ENCODE results near the gene FCMR.

Gene FCMR, protein sequence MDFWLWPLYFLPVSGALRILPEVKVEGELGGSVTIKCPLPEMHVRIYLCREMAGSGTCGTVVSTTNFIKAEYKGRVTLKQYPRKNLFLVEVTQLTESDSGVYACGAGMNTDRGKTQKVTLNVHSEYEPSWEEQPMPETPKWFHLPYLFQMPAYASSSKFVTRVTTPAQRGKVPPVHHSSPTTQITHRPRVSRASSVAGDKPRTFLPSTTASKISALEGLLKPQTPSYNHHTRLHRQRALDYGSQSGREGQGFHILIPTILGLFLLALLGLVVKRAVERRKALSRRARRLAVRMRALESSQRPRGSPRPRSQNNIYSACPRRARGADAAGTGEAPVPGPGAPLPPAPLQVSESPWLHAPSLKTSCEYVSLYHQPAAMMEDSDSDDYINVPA

DNA sequence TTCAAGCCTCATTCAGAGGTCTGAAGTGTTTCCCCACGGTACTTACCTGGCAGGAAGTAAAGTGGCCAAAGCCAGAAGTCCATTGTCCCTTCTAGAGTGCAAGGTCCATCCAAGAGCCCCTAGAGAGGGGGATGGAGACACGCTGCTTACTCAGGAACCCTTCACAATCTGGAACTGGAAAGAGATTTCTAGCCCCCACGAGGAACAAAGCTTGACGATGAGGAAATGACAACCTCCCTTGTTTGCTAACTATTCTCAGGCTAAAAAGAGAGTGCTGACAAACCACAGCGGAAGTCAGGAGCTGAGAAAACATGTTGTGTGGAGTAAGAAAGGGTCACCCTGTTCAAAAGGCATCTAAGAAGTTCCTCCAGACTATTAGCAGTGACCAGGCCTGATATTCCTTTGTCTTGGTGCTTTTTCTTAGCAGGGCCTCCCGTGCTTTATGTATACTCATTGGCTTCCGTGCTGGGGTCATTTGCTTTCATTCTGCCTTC lies at the start of gene FCMR:
Gene FCMR (minus strand): TSS at position 170 of the 494 bp plus-strand sequence. CDS start 87 bp downstream, at position 83.
- DNase-seq (ENCODE audit: low spot score) = no peak

DNA sequence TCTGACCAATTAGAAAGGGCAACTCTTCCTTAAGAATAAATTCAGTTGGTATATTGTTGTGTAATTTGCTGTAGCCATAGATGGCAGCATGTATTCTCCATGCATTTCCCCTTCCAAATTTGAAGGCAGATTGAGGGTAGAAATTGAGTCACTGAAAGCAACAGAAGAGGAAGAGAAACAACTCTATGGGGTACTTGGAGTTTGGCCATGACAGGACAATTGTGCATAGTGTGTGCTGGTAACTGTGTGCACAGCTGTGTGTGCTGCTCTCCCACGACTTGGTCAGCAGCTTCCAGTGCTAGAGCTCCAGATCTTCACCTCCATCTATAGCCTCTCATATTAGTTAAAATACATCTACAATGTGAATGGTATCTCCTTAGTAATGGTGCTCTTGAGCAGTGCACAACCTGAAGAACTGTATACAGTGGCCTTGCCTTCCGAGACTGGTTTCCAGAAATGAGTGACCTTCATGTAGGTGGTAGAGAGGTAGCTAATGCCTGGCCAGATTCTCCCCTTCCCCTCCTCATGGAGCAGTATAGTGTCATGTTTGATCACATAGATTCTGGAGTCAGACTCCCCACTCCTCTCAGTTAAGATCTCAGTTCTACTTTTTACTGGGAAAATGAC lies 49.4 kb upstream of the FCMR start:
- no peak for DNase-seq (ENCODE audit: low spot score)

DNA sequence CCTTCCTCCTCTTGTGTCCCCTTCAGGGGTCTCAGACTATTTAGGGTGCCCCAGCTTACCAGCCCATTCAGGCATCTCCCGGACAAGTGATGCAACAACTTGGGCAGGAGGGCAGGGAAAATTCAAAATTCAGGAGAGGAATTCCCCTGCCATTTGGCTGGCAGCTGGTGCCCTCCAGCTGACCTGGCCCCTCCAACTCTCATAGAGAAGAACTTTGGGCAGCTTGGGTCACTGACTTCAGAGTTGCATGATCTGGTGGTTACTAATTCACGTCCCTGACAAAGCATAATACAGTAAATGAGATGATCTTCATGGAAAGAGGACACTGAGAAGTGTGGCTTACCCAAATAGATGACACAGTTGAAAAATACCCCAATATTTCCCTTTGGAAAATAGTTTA lies 48.7 kb upstream of the FCMR start, which contains the start of gene FCAMR:
Gene FCAMR (minus strand): TSS at position 15 of the 400 bp plus-strand sequence. CDS start 335 bp downstream, outside the sequence.
- no peak for DNase-seq (ENCODE audit: low spot score)

DNA sequence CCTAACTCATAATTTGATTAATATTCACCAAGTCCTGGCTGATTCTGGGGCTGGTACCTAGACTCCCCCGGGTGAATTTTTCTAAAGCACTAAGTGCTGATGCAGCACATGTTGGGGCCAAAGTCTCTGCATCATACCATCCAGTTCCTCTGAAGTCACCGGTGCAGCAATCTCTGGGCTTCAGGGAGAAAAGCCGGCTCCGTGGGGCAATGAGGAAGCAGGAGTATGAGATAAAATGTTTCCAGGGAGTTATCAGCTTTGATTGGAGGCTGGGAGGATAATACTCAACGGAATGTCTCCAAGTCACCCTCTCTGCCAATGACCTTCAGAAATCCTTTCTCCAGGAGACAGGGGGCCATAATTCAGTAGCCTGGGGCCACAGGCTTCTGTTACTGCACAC lies 47.3 kb upstream of the FCMR start:
- no peak for DNase-seq (ENCODE audit: low spot score)

DNA sequence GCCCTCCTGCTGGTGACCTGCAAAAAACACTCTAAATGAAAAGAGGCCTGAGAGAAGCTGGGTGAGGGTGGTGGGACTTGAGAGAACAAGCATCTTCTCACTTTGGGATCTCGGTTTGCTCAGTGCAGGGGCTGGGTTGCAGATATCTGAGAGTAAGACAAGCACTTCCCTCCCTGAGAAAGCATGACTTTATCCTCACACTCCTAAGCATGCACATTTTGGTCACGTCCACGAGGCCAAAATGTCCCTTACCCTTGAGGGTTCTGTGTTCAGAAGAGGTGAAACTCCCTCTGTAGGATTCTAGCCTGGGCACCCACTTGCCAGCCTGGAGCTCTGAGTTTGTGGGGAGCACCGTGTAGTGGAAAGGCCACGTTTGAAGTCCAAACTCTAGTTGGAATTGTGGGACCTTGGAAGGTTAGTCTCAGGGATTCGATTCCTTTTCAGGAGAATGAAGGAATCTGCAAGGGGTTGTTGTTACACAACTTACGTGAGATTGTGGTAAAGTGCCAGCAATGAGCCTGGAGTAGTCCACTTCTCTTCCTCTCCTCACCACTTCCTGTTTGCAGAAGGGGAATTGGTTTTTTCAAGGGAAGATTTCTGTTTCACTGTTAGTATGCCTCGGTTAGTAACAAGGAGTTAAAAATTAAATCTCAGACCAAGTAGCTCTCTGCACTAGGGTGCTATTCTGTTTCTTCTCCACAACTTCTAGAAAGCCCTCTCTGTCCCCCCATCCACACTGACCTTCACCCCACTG lies 45.5 kb upstream of the FCMR start:
- DNase-seq (ENCODE audit: low spot score) = peak; percentile 51

DNA sequence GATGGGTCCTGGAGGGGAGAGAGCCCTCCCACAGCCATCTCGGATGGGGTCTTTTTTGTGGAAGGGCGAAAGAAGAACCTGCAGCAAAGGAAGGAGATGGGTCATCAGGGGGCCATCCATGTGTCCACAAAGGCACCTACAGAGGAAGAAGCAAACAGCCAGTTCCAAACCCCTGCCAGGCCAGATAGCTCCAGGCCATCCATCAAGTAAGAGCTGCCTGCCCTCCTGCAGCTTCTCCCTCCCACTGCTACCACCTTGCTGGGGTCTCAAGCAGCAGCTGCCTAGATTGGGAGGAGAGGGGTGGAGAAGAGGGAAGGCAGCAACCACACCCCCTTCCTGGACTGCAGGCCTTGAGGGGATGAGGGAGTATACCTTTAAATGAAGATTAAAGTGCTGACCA lies 44.0 kb upstream of the FCMR start:
- DNase-seq (ENCODE audit: low spot score) = no peak

DNA sequence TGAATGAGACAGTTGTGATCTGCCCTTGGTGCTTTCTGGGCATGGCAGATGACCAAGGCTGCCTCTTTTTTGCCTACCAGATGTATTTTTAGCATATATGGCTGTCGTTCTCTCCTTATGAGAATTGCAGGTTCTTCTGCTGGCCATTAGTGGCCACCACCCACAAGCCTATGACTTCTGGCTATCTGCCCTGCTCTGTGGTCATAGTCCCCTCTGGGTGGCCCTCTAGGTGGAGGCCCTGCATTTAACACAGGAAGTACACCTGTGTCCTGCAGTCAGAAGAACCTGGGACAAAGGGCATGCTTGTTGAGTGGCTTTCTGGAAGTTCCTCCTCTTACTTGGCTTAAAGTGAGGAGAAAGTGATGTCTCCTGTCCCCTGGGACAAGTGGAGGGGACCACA lies 42.0 kb upstream of the FCMR start:
- no peak for DNase-seq (ENCODE audit: low spot score)

DNA sequence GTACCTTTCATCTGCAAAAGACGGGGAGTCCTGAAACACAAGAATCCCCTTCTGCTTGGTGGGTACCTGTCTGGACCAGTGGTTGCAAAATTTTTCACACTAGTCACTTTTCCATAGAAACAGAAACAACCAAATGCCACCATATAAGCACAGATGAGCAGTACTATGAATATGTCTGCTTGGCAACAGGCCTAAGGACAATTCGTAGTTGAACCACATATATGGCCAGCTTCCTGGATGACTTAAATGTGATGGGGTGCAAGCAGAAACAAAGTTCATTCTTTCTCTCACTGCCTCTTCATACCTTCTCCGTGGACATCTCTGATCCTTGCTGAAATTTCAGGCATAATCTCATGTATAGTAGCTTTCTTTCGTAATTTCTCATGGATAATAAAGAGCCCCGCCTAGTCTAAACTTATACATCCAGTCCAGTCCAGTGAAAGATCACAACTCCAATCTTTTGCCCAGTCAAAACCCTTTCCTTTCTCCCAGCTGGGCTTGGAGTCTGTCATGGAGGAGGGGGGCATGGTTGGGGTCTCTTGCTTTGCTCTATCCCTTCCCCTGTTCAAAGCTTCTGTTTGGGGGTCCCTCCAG lies 41.5 kb upstream of the FCMR start:
- no peak for DNase-seq (ENCODE audit: low spot score)

DNA sequence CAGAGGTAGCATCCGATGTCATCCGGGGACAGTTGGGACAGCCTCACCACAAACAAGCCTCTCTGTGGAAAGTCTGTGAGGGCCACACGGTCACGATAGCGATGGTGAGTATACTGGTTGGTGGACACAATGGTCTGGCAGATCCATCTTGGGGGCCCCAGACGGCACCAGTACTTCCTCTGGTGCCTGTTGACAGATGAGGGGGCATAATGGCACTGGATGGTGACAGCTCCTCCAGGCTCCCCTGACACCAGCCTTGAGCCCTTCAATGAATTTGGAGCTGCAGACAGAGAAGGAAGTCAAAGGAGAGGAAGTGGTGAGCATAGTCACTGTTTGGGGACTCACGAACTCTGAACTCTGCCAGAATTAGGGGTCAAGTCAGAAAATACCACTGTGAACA lies 40.5 kb upstream of the FCMR start:
- DNase-seq (ENCODE audit: low spot score) = no peak

DNA sequence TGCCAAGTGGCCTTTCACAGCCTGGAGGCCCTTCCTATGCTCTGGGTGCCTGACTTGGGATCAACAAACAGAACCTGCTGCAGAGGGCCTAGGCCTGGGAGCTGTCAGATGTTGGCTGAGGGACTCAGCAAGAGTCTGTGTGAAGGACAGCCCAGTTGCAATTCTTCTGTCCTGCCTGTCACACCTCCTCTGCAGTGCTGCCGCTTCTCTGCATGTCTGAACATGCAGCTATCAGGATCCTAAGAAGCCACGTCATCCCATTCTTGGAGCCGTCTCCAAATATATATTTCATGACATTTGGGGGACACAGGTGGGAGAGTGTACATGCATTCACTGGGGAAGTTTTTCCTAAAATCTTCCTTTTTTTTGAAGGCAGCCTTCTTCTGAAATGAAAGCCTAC lies 39.9 kb upstream of the FCMR start:
- no peak for DNase-seq (ENCODE audit: low spot score)

DNA sequence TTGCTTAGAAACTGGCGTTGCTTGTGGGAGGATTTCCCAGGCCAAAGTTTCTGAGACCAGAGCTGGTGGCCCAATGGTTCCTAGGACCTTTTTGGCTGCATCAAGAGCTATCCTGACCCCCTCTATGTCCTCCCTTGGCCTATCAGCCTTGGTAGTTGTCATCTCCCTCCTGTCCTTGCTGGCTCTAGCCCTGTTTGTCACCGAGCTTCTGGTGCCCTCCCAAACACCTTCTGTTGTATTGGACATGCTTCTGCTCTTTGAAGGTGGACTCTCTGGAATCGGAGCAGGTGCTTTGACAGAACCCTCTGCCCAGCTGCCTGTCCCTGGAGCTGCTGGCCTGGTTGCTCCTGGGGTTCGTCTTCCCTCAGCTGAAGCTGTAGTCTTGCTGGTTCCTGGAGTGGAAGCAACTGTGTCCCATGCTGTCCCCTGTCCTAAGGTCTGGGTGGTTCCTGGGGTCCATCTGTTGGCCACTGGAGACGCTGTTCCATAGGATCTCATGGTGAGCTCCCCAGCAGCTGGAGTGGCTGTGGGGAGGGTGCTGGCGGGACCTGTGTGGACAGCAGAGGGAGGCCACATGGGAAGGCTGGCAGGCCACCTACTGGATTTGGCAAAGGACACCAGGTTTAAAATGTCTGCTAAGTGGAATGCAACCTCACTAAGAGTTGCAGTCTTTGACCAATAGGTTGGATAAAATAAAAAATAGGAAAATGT lies 39.1 kb upstream of the FCMR start:
- DNase-seq (ENCODE audit: low spot score) = no peak

DNA sequence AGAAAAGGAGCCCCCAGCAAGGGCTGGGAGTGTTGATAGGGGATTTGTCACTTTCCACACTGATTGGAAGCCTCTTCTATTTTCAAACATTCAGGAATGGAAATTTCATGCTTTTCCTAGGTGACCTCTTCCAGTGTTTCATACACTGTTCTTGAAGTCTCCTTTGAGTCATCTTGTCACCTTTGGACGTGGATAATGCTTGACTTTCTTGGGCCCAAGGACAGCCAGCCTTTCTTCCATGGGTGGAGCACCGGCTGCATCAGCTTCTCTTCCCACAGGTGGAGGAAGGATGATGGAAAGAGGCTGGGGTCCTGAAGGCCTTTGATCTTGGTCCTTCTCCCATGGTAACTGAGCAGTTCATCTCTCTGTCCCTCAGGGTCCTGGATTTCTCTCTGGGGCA lies 36.4 kb upstream of the FCMR start:
- DNase-seq (ENCODE audit: low spot score) = no peak

DNA sequence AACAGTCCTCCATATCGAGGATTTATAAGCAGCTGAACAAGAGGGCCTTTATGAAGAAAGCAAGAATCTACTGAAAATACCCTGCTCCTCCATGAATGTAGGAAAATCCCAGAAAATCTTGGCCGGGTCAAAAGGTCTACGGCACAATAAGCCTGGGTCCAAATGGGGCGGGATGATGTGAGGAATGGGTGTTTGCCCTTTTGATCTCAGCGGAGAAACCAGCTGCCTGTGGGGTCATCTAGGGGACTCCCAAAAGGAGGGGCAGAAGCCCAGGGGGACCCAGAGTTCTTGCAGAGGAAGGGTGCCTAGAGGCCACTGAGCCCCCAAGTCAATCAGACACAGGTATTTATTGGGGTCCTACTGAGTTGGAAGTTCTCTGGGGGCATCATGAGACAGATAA lies 35.9 kb upstream of the FCMR start:
- DNase-seq (ENCODE audit: low spot score) = no peak

DNA sequence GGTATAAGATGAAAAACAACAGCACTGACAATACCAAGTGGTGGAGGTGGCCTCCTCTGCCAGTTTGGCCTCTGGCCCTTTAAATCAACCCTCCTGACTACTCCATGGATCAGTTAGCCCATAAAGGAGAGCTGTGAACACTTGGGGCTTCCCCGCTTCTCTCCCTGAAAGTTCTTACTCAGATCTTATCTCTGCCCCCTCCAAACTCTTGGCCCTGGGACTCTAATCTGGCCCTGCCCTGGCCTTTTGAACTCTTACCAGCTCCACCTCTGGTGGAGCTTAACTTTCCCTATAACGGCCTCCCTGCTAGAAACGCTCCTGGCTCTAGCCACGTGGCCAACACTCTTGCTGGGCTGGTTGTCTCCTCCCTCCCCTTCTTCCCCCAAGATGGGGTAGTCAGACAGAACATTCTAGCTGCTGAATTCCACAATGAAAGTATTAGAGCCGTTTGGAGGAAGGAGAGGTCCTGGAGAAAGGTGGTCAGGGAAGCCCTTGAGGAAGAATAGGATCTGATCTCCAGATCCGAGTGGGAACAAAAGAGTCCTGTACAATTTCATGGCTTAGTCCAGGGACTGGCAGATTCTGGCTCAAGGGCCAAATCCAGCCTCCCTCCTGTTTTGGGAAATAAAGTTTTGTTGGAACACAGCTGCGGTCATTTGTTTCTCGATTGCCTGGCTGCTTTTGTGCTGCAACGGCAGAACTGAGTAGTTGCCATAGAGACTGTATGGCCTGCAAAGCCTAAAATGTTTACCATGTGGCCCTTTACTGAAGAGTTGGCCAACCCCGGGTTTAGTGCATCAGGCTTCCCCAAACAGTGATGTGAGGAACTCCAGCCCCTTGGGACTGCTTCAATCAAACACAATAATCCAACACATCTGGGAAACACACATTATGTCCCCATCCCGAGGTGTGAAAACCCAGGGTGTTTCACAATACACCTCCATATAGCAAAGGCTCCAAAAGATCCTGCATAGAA lies 34.0 kb upstream of the FCMR start:
- peak; percentile 24 for DNase-seq (ENCODE audit: low spot score)

DNA sequence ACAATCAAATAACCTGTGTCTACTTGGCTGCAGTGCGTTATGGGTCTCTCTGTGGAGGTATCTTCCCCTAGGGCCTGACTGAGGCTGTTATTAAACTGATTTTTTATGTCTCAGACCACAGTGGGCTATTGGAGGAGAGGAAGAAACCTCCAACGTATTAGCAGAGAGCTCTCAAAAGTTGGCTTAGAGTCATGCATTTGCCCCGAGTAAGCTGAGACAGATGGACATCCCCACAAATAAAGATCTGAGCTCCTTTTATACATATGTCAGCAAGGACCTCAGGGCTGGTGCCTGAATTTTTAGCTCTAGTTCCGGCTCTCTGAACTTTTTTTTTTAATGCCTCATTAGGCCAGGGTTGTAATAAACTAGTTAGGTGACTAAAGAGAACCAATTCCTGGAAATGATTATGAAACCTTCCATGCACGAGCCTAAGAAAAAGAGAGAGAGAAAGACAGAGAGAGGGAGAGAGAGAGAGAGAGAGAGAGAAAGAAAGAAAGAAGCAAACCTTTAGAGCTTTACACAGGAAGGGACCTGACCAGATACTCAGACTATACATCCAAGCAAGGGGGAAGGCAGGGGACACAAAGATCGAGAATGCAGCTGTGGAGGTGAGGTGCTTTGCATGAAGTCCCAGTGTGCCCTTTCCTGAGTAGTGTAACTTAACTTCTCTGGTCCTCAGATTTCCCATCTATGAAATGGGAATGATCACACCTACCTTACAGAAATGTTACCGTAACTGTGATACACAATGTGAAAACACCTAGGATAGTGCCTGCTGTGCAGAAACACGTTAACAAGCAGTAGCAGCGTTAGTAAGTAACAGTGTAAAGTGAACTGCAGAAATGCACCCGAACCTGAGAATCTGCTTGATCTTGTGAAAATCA lies 33.0 kb upstream of the FCMR start:
- no peak for DNase-seq (ENCODE audit: low spot score)

DNA sequence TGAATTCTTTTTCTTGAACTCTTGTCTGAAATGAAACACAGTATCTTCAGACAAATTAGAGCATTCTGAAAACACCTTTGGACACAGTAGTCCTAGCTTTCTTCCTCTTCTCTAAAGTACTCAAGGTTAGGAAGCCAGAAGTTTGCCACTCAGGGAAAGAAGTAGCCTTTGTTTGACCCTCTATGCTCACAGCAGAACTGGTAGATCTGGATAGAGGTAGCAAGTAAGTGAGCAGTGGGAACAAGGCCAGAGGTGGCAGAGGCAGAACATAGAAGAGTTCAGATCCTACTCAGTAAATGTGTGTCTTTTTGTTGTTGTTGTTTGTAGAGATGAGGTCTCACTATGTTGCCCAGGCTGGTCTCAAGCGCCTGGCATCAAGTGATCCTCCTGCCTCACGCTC lies 31.9 kb upstream of the FCMR start:
- no peak for DNase-seq (ENCODE audit: low spot score)

DNA sequence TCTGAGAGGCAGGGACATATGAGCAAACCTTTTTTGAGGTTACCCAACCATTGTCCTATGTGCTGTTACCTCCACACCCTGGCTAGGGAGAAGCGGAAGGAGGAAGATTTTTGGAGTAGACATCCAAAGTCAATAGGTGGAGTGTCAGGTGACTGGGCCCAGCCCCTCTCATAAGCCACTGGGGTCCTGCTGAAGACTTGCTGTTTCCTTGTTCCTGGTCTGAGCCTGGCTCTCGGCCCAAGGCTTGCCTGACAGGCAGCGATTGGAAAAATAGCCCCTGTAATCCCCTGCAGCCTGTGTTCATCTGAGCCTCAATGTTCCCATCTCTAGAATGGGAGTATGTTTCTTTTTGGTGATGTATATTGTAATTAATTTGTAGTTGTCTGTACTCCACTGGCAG lies 31.4 kb upstream of the FCMR start:
- no peak for DNase-seq (ENCODE audit: low spot score)

DNA sequence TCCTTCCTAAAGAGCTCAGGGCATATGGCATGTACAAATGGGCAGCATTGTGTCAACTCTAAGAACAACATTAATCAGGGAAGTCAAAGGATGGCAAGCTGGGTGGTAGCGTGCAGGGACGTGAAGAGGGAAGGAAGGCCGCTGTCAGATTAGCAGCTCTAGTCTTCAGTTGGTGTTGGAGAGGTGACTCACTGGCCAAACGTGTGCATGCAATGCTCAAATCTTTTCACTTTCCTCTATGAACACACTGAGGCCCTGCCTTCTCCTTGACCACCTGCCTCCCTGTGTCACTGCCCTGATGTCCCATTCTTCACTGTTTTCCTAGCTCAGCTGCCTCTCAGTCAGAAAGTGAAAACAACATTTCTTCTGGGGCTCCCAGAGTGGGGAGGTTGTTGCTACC lies 30.4 kb upstream of the FCMR start:
- DNase-seq (ENCODE audit: low spot score) = no peak

DNA sequence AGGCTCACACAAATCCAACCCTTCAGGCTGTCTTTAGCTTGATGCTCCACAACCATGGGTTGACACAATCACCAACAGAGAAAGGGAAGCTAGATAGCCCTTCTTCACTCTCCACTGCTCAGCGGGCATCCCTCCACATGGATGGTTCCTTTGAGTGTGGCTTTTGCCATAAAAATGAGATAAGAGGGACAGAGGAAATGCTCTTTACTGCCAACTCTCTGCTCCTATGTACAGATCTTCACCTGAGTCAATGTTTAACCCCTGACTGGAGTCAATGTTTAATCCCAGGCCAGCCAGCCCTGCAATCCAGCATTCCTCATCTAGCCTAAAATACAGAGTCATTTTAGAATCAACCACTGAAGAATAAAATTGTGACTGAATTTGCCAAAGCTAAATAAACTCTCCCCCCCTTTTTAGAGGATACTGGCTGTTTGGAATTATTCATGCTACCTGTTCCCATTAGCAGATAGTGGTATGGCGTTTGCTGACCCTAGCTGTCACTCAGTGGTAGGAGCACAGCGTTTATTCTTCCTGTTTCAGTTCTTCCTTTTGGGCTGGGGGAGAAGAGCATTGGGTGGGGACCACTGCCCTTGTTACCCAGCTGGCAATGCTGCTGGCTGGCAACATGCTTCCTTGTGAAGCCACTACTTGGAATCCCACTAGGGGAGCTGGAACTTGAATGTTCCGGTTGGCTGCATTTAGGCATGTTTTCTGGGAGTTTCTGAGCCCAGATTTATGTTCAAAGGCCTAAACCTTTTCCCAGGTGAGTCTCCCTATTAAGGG lies 29.8 kb upstream of the FCMR start:
- DNase-seq (ENCODE audit: low spot score) = no peak
